Melanocyte of skin (primary cell): ENCODE results near the gene OR4F3. TPM values are rescaled to one million over a fixed set of nuclear protein-coding genes. Genes with fewer than 3 reads are reported as not detected.

Experiments
- total RNA-seq, 2 donors: library from RNA; depleted of rRNA; stranded (reverse); fragments of >200 nt; gene quantifications; 2 replicates each; pipeline ENCODE4 v1.2.3, GENCODE V29; 2012

Gene OR4F3
- not detected for total RNA-seq

GRCh38 chr5:181366968-181367367 is at the start of gene OR4F3:
OR4F3 (plus strand) TSS chr5:181367268.

Other genes starting within 250 kb of the OR4F3 start
- gene OR2V1, start 236.1 kb upstream of the OR4F3 start, total RNA-seq: not detected
- gene OR2V2, start 219.7 kb upstream of the OR4F3 start, total RNA-seq: not detected
- 1 to 10 TPM; 4.5 to 7.3 TPM for gene TRIM7, start 162.1 kb upstream of the OR4F3 start, total RNA-seq
- 1 to 10 TPM; 7.6 to 8.3 TPM for gene TRIM41, start 144.0 kb upstream of the OR4F3 start, total RNA-seq
- 1,000 to 10,000 TPM; 2,415 to 3,383 TPM for gene RACK1, start 123.4 kb upstream of the OR4F3 start, total RNA-seq
- gene TRIM52, start 106.1 kb upstream of the OR4F3 start, total RNA-seq: 1 to 10 TPM; 4.0 to 4.8 TPM